Fibroblast of peridontal ligament (primary cell): ENCODE measurements around the gene RFK.

ENCODE experiments used
- DNase-seq: peaks from one replicate; pipeline ENCODE4 v3.0.0-alpha.2; 2010; ENCODE audit errors: extremely low read depth

Gene RFK

GRCh38 chr9:76412638-76413037, 18.4 kb upstream of the RFK start:
- no peak for DNase-seq

- peak; percentile 52 for DNase-seq
These were observed 11.6 kb upstream of the RFK start for GRCh38 chr9:76405868-76406267.

- no peak for DNase-seq
These were observed 11.1 kb upstream of the RFK start for GRCh38 chr9:76405340-76405739.

GRCh38 chr9:76404401-76404800, 10.2 kb upstream of the RFK start:
- DNase-seq, result no peak

- peak; percentile 93 for DNase-seq
These were observed 9.1 kb upstream of the RFK start for GRCh38 chr9:76403352-76403751.

- no peak for DNase-seq
These were observed 7.5 kb upstream of the RFK start for GRCh38 chr9:76401580-76402354.

GRCh38 chr9:76401176-76401575, 7.0 kb upstream of the RFK start:
- no peak for DNase-seq

- peak; percentile 14 for DNase-seq
These were observed 6.4 kb upstream of the RFK start for GRCh38 chr9:76400534-76401096.

GRCh38 chr9:76399856-76400255, 5.6 kb upstream of the RFK start:
- DNase-seq, result peak; percentile 73

GRCh38 chr9:76396597-76396996, 2.4 kb upstream of the RFK start:
- no peak for DNase-seq

GRCh38 chr9:76396144-76396543, 1.9 kb upstream of the RFK start:
- DNase-seq, result no peak

GRCh38 chr9:76395381-76395780, 1.2 kb upstream of the RFK start:
- no peak for DNase-seq

- no peak for DNase-seq
These were observed 680 bp upstream of the RFK start for GRCh38 chr9:76394960-76395252.

GRCh38 chr9:76390656-76391055, 3.6 kb downstream of the RFK start:
- no peak for DNase-seq

GRCh38 chr9:76379494-76379893, 14.7 kb downstream of the RFK start:
- no peak for DNase-seq

GRCh38 chr9:76378367-76379073, 15.7 kb downstream of the RFK start:
- DNase-seq, result no peak

- DNase-seq, result no peak
These were observed 16.4 kb downstream of the RFK start for GRCh38 chr9:76377791-76378190.

GRCh38 chr9:76374783-76375559, 19.3 kb downstream of the RFK start:
- peak; percentile 83 for DNase-seq

GRCh38 chr9:76373784-76374474, 20.3 kb downstream of the RFK start:
- DNase-seq, result no peak

GRCh38 chr9:76373173-76373783, 20.9 kb downstream of the RFK start:
- DNase-seq, result peak; percentile 72

- peak; percentile 12 for DNase-seq
These were observed 21.9 kb downstream of the RFK start for GRCh38 chr9:76372336-76372735.
